C4-2B (cell line): ENCODE results near the gene CRYGN.

Experiments
- ZFX ChIP-seq: fragments of 450-650 bp; IDR thresholded peaks from 2 replicates; pipeline ENCODE4 v1.6.1; 2017
- TF ChIP-seq, protein P1 (sequence below): fragments of 450-650 bp; conservative IDR thresholded peaks from 2 replicates; pipeline ENCODE4 v1.5.1; 2017; ENCODE audit warnings: mild to moderate bottlenecking

- TF ChIP-seq, protein P1, sequence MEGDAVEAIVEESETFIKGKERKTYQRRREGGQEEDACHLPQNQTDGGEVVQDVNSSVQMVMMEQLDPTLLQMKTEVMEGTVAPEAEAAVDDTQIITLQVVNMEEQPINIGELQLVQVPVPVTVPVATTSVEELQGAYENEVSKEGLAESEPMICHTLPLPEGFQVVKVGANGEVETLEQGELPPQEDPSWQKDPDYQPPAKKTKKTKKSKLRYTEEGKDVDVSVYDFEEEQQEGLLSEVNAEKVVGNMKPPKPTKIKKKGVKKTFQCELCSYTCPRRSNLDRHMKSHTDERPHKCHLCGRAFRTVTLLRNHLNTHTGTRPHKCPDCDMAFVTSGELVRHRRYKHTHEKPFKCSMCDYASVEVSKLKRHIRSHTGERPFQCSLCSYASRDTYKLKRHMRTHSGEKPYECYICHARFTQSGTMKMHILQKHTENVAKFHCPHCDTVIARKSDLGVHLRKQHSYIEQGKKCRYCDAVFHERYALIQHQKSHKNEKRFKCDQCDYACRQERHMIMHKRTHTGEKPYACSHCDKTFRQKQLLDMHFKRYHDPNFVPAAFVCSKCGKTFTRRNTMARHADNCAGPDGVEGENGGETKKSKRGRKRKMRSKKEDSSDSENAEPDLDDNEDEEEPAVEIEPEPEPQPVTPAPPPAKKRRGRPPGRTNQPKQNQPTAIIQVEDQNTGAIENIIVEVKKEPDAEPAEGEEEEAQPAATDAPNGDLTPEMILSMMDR = no peak
- no peak for TF ChIP-seq ZFX
These were observed 14.1 kb downstream of the CRYGN start for GRCh38 chr7:151425670-151426440.
